ENCODE results near the gene DENND1A.
"Not testable (repeated sequence)": the region's sequence is repeated elsewhere in the genome, so short reads cannot be mapped to it uniquely, and the experiment has no call there.

The DENND1A gene

DNA sequence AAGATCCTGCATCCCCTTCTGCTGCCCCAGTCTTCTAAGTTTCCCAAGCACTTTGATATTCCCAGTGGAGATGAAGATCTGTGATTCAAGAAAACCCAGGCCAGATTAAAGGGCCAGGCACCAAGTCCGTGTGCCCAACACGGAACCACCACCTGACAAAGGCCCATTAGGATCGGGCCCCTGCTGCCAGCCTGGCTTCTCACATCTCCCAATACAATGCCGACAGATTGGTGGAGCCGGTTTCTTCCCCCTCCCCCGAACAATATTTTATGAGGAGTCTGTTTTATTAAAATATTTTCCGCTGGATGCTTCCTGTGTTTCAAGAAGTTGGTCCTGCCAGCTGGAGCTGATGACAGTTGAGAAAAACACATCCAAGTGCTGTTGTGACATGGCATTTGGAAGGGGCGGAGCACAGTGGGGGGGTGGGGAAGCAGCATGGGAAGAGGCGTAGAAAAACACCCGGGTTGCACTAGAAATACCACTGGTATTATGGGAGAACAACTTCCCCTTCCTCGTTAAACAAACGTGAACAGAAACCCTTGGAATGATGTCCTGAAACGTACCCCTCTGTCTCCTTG is 528.9 kb downstream of the DENND1A start:
- DNase-seq, result no peak

DNA sequence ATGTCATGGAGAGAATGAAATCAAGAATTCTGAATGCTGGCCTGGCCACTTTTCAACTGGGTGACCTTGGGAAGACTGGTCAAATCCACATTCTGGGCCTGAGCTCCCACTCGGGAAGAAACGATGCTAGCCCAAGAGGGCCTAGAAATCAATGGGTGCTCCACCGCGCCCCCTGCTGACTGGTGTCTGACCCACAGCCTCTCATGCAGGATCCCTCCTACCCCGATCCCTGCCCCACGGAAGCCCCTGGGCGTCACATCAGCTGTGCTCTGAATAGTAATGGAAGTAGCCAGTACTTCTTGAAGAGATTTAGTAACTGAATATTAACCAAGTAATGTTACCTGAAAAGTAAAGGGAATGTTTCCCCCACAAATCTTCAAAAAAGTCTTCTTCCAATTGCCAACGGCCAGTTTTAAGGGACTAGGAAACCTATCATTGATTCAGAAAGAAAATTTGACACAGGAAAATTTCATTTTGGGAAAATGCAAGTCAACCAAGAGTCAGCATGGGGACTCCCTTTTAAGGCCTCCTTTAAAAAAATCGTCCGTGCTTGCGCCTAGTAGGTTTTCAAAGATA is 530.0 kb downstream of the DENND1A start:
- no peak for DNase-seq

DNA sequence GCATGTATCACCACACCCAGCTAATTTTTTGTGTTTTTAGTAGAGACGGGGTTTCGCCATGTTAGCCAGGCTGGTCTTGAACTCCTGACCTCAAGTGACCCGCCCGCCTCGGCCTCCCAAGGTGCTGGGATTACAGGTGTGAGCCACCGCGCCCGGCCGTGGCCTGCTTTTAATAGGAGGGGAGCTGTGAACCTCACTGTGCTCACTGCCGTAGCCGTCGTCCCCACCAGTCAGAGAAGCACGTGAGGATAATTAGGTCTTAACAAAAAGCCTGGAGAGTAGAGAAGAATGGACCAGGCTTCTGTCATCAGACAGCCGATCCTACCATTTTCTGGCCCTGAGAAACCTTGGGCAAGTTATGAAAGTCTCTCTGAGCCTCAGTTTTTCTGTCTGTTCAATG is 531.0 kb downstream of the DENND1A start:
- DNase-seq, result not testable (repeated sequence)

DNA sequence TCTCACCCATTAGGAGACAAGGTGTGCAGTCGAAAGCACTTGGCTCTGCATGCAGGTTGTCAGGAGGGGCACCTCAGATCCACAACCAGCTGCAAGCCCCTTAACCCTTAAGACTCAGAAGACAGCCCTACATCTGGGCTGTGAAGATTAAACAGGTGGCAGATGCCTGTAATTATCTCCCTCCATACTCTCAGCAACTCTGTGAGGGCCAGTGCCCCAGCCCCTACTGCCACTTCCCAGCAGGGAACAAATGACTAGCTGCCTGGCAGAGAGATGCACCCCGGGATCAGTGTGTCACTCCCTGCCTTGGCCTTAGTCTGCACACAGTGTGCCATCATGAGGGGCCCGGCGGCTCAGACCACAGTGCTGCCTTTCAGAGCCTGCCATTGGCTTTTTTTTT is 532.0 kb downstream of the DENND1A start:
- DNase-seq, result no peak

DNA sequence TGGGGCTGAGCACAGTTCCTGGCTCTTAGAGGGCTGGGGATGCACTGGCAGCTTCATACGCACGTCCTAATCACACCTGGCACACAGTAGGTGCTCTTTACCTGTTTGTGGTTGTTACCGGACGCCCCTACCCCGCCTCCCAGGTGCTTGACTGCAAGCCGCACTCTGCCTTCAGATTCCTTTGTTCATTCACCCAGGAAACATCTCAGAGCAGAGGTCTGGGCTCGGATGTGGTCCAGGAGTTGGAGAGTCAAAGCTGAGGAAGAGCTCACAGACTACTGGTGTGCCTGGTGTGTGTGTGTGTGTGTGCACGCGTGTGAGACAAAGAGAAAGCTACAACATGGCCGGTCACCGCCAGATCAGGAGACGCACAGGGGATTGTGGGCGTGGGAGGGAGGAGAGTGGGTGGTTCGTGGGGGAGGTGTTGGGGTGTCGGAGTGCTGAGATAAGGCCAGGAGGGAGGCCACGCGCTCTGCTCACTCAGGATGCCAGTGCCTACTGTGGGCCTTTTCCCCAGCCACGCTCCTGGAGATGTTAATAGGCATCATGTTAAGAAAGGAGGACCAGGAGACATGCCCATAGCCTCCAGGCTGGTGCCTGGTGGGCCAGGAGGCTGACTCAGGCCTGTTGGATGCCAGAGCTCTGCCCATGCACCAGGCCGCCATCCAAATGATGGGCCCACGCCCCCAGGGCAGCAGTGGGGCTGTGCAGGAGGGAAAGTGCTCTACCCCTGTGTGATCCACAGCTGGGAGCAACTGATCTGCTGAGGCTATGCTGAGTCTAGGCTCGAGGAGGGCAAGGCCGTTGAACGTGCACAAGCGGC is 534.0 kb downstream of the DENND1A start:
- no peak for DNase-seq

DNA sequence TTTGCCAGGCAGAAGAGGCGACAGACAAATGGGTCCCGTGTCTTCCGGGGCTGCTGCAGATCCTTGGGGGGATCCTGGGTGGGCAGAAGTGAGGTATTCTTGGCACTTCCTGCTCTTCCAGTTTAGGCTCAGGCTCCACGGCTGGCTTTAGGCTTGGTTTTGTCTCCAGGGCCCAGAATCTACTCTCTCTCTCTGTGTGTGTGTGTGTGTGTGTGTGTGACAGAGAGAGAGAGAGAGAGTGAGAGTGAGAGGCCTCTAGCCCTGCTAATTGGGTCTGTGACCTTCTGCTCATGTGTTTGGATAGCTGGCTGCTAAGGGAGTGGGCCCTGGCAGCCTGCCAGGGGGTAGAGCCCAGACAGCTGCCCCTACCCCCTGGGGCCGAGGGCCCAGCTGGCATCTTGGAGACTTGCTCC is 534.6 kb downstream of the DENND1A start:
- no peak for DNase-seq

DNA sequence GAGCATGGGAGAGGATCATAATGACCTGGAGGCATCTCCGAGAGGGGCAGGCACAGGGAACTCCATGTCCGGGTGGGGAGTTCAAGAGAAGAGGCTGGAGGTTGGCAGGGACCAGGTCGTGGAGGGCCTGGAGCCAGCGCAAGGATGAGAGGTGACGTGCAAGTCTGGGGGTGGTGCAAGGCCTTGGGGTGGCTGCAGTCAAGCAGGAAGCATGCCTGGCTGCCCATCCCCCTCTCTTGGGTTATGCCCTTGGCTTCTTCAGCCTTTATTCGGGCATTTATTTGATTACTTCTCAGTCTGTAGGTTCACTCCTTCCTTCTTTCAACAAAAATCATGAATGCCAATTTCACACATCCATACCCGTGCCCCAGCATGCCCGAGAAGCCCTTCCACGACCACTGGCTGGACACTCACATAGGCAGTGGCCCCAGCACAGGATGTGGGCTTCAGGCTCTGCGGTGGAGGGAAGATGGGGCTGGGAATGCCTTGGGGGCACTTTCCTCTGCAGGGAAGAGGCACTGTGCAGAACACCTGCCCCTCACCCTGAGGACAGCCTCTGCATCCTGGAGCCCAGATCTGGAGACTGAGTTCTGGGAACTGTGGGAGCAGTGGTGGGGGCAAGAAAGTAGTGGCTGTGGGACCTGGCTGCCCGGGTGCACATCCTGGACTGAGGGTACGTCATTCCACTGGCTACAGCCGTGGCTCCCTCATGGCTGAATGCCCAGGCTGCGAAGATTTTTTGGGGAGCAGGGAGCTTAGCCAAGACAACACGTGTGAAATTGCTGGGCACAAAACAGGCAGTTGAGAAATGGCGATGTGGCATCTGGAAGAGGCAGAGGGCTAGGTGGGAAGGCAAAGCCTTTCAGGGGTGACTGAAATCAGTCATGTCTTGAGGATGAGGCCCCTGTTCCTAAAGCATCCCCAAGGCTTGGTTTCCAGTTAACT is 535.4 kb downstream of the DENND1A start:
- no peak for DNase-seq

DNA sequence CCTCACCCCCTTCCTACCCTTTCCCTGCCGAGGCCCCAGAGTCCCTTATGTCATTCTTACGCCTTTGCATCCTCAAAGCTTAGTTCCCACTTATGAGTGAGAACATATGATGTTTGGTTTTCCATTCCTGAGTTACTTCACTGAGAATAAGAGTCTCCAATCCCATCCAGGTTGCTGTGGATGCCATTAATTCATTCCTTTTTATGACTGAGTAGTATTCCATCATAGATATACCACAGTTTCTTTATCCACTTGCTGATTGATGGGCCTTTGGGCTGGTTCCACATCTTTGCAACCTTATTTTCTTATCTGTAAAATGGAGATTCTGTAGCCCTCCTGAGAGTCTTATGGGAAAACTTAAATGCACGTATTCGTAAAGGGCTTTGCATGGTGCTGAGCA is 537.1 kb downstream of the DENND1A start:
- no peak for DNase-seq

DNA sequence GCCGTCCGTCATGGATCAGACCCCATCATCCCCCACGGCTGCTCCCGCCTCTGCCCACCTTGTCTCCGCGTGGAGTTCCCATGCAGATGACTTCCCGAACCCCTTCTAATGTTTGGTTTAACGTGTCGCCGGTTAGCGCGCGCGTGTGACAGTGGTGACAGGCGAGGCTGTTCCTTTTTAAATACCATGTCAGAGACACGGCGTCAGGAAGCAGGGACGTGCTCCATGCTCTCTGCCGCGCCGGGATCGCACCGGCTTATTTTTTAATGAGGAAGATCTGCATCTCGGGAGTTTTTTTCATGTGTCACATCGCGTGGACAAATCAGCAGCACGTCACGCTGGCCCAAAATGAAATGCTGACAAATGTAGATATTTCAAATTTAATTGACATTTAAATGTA is 538.0 kb downstream of the DENND1A start:
- DNase-seq, result no peak

DNA sequence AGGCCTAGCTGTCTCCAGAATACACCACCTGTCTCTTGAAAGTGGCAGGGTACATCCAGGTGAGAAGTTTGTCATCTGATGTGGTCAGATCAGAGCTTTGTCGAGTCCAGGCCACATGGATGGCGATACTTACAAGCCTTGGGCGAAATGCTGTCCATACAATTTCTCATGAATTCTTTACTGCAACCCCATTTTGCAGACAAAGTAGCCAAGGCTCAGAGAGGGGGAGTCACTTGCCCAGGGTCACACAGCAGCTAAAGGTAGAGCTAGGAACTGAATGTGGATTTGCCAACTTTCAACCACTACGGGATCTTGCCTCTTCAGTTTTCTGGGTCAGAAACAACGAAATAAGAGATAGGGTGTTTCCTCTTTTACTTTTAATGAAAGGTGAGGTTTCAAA is 538.7 kb downstream of the DENND1A start:
- DNase-seq, result no peak

DNA sequence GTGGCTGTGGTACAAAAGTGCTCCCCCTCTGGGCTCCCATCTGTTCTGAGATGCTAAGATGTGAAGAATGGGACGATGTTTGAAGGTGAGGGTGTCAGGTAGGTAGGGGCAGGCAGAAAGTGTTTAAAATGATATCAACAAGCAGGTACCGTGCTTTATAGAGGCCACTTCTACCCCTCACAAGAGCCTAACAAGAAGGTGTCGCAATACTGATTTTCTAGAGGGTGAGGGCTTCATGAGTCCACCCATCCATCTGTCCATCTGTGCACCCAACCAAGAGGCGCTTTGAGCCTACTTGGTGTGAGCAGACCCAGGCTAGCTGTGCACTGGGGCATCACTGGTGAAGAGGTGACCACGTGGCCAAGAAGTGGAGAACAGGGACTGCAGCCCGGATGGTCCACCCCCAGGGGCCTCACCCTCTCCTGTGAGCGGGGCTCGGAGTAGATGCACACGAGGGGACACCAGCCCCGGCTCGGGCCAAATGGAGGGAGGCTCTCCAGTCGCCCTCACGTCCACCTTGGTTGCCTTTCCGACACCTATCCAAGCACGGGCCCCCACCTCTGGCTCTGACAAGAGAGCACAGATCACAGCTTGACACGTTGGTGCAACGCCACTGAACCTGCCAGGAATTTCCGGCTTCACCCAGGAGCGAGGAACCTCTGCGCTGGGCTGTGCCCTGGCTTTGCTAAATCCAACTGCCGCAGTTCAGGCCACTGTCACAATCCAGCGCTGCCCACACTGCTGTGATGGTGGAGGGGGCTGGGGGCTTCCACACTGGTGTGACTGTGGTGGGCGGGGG is 539.4 kb downstream of the DENND1A start:
- DNase-seq, result no peak

DNA sequence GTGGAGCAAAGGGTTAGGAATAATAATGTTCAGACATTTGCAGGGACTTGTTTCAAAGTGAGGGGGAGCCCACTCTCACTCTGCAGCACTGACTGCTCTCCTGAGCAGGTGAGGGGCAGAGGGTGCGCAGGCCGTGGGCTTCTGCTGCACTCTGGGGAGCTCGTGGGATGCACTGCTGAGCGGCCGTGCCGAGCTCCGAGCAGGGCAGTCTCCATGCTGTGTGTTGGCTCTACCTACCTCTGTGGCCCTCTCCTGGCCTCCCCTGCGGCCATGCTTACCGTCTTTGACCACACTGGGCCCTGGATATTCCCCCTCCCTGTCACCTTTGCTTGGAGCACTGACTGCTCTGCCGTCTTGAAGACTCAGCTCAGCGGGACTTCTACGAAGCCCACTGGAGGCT is 540.2 kb downstream of the DENND1A start:
- DNase-seq, result no peak

DNA sequence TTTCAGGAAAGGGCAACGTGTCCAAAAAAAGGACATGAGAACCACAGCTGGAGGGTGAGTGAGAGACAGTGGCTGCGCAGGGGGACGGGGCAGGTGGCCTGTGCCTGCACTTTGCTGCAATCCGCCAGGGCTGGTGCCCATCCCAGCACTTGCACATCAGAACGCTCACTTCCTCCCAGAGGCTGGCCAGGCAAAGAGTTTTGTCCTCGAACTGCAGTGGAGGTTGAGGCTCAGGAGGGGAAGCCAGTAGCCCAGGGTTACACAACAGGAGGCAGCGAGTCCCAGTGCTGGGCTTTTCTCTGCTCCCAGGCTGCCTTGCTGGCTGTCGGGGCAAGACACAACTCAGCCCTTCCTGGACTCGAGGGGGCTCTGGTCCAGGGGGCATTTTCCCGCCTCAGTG is 540.9 kb downstream of the DENND1A start:
- DNase-seq, result no peak

DNA sequence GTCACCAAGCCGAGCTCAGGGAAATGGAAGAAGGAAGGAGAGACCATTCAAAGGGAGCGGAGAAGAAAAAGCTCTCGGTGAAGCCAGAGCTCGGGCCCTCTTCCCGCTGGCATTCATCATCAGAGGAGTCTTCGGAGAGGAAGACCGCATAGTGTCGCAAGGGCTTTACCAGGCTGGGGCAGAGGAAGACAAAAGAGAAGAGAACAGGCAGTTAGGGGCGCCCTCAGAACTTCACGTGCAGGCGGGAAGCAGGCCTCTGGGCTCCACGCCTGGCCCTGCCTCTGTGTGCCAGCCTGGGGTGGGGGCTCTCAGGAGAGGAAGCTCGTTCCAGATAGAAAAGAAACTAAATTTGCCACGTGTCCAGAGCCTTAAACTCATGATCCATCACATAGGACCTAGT is 542.2 kb downstream of the DENND1A start:
- no peak for DNase-seq

DNA sequence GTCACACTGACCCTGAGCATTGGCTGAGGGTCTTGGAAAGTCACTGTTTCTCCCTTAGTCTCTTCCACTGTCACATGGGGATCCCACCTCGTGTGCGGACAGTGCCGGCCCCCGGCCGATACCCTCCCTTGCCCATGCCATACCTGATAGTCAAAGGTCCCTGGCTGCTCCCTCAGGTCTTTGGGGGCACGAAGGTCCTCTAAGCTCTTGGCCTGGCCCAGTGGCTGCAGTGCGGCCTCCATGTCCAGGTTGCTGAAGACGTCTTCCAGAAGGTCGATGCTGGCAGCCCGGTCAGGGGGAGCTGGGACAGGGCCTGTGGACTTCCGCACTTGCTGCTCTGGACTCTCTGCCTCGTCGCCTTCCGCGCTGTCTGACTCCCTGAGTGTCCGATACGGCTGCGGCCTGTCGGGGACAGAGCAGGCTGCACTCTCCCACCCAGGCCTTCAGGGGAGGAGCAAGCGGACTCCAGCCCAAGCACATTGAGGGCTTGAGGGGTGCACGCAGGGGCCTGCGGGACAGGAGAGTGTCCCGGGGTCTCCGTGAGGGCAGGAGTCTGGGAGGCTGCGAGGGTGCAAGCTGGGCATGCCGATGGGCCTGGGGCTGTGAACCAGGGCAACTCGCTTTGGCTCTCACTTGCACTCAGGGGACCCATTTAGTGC is 546.3 kb downstream of the DENND1A start:
- DNase-seq, result no peak

DNA sequence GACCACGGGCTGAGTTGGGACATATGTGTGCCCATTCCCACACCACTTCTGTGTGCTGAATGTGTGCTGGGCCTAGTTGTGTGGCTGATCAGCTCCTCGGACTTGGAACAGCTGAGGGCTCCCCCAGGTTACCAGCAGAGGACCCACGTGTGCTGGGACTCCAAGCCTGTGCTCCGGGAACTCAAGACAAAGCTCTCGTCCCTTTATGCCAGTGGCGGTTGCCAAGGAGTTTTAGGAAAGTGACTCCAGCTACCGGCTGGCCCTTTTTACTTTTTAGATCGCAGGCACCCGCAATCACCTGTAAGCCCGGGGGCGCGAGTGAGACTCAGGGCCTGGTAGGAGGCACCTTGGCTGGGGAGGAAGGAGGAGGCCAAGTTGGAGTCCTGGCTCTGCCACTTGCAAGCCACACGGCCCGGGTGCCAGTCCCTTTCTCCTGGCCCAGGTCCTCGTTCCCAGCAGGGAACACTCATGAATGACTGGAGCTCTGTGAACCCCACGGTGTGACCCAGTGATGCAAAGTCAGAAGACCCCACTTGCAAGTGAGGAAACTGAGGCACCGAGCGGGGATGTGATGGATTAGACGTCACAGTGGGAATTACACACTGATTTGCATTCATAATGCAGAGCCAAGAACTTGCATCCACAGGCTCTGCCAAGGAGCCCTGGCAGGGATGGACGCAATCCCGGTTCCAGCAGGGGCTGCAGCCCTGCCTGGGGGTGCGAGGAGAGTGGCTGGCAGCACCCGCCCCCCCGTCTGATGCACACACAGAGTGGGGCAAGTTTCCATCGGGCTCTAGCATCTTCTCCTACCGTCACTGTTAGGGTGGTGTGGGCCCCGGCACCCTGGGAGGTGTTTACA is 547.0 kb downstream of the DENND1A start:
- no peak for DNase-seq

DNA sequence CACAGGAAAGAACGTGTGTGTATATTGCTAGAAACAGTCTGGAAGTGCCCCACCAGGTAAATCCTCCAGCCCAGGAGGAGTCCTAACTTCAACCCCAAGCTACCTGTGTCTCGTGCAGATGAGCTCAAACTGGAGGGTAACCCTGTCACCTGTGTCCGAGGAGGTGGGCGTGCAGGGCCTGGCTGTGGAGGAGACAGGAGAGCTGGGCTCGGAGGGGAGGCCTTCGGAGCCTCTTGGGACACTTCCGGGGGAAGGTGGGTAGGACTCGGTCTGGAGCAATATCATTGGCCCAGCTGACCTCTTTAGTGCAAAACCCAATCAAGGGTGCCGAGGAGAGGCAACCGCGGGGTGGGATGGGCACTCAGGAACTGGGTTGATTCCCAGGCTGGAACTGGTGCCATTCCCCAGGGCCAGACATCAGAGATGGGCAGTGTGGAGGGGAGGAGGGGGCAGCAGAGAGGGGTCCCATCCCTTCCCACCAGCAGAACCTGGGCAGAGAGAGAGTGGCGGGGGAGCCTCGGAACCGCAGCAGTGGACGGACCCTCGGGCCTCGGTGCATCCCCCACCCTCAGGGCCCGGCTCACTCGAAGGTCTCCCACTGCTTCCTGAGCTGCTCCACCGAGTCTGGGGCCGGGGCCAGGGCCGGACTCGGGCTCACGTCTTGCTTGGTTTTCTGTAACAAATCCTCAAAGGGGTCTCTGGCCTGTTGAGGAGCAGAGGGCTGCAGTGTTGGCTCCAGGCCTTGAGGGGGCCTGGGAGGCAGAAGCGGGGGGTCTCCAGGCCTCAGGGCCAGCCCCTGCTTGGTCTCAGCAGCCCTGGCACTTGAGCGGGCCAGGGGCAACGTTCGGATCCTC is 548.8 kb downstream of the DENND1A start:
- no peak for DNase-seq

DNA sequence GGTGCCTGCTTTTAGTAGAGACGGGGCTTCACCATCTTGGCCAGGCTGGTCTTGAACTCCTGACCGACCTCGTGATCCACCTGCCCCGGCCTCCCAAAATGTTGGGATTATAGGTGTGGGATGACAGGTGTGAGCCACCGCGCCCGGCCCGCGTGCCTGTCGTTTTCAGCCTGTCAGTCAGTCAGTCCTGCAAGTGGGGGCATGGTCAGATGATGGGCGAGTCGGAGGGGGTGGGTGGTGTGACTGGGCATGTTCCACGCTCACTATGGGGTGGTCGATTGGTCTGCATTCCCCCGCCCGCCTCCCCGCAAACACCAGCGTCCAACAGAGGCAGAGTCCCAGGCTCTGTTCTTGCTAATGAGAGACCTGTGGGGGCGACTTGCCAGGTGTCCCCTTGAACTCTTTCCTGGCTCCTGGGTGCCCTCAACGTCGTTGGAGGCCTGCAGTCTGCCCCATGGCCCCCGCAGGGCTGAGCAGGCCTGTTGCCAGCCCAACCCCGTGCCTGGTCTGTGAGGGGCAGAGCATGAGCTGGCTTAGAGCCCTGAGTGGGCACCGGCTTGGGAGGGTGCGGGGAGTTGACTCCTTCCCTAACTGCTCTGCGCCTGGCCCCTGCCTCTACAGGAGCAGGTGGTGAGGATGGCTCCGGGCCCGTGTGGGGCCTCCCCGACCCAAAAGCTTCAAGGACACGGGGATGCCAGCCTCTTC is 550.8 kb downstream of the DENND1A start:
- DNase-seq, result no peak

DNA sequence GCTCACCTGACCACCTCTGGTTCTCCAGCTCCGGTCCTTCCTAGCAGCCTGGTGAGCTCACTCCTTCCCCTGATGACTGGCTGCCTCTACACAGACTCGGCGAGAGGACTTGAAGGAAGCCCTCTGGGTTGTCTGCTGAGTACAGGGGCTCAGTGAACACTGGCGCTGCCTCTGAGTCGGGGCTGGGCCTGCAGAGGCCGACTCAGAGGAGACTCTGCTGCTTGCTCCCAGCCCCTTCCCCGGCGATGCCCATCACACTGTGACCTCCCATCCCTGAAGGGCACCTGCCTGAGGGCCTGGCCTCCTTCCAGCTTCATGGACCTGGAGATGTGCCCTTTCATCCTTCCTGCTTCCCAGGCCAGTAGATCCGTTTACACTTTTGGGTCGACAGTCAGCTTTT is 551.9 kb downstream of the DENND1A start:
- no peak for DNase-seq

Data from bone marrow (tissue), 2 donors.